Fibroblast of lung (primary cell): ENCODE results near the gene STAB2.

ENCODE experiments used
- CTCF ChIP-seq, 2 donors: IDR thresholded peaks in 1 of 2; conservative IDR thresholded peaks in 1 of 2; 1 replicate in 1 of 2; 2 replicates in 1 of 2; pipeline ENCODE4 v1.5.1; 2011 to 2012; ENCODE audit warnings: low read length in 2 of 2, control low read depth in 1 of 2, inconsistent platforms in 1 of 2, low read depth in 1 of 2, mild to moderate bottlenecking in 1 of 2
- EZH2 ChIP-seq: IDR thresholded peaks from 2 replicates; pipeline ENCODE4 v1.5.1; 2012; ENCODE audit warnings: low read length, control low read depth, mild to moderate bottlenecking; ENCODE audit errors: missing control alignments

- TF ChIP-seq CTCF (conservative IDR thresholded peaks at IDR 0.05 in 1 of 2, IDR thresholded peaks at IDR 0.05 in 1 of 2; ENCODE audit: low read depth in 1 of 2, low read length in 2 of 2) (no peak), EZH2 (no peak)
Observed at GRCh38 chr12:103748002-103748401, 160.9 kb downstream of the STAB2 start.
